Activated CD8-positive, alpha-beta memory T cell treated with anti-CD3 and anti-CD28 coated beads, Interleukin-2, amount 10 ng/mL, durations not matched to agents 7 days and 5 days (primary cell): ENCODE data around the gene SLC37A1. TPM values are rescaled to one million over a fixed set of nuclear protein-coding genes. Genes with fewer than 3 reads are reported as not detected.

ENCODE experiments used
- ATAC-seq: fragments of 150-1000 bp; cut with Tn5 transposase; one replicate; pipeline ENCODE4 v1.10.0; 2021; ENCODE audit warnings: moderate library complexity
- CTCF ChIA-PET: fragments of 350-600 bp; sonication (Branson Sonifier 250); formaldehyde crosslinking; loops from one replicate; lab custom pipeline; 2021; ENCODE audit warnings: antibody characterized with exemption; lab: Charles Lee
- DNase-seq: peaks from one replicate; pipeline ENCODE4 v3.0.0-alpha.2; 2020
- H3K27ac Mint-ChIP-seq: one replicate; pipeline ENCODE4 v1.8.0; 2021; ENCODE audit warnings: mild to moderate bottlenecking, mixed read lengths
- H3K27me3 Mint-ChIP-seq: one replicate; pipeline ENCODE4 v1.8.0; 2021; ENCODE audit warnings: mixed read lengths
- H3K36me3 Mint-ChIP-seq: one replicate; pipeline ENCODE4 v1.8.0; 2021; ENCODE audit warnings: mild to moderate bottlenecking, mixed read lengths
- H3K4me1 Mint-ChIP-seq: one replicate; pipeline ENCODE4 v1.8.0; 2021; ENCODE audit warnings: mixed read lengths
- H3K4me3 Mint-ChIP-seq: one replicate; pipeline ENCODE4 v1.8.0; 2021; ENCODE audit warnings: mild to moderate bottlenecking, moderate library complexity, mixed read lengths
- H3K9me3 Mint-ChIP-seq: one replicate; pipeline ENCODE4 v1.8.0; 2022; ENCODE audit warnings: low read depth, mixed read lengths
- total RNA-seq, 2 experiments: library from RNA; stranded (reverse); gene quantifications; one replicate each; pipeline ENCODE4 v1.2.3, GENCODE V29; 2021

Gene SLC37A1
- total RNA-seq, 2 experiments from 2014 or later: 14.0 to 14.8 TPM

GRCh38 chr21:42537106-42537742 lies 23.6 kb downstream of the SLC37A1 start:
- Mint-ChIP-seq H3K4me1 (no peaks in the 10 kb centered on the region), H3K36me3 (no peaks in the 10 kb centered on the region), H3K27me3 (no peaks in the 10 kb centered on the region), H3K27ac (no peak overlapping the region), H3K9me3 (no peaks in the 10 kb centered on the region), H3K4me3 (no peak overlapping the region)
- peak; percentile 68 for ATAC-seq
- DNase-seq: peak; percentile 64
- CTCF ChIA-PET: interaction anchor here (0.6 to 4.5 kb wide), 9 partner anchors 10 to 392 kb away, joined by 3 to 31 read pairs (median 5); partner anchors contain the start of gene RSPH1

GRCh38 chr21:42538479-42539275 lies 25.0 kb downstream of the SLC37A1 start:
- H3K4me1 Mint-ChIP-seq: no peaks in the 10 kb centered on the region
- no peak overlapping the region for H3K4me3 Mint-ChIP-seq
- no peak overlapping the region for H3K27ac Mint-ChIP-seq
- H3K36me3 Mint-ChIP-seq: no peaks in the 10 kb centered on the region
- DNase-seq (no peak), ATAC-seq (no peak)
- CTCF ChIA-PET: interaction anchor here (1.4 to 4.5 kb wide), 3 partner anchors 11 to 71 kb away, joined by 3 to 31 read pairs (median 12); no protein-coding TSS in a partner anchor
- H3K27me3 Mint-ChIP-seq: no peaks in the 10 kb centered on the region
- H3K9me3 Mint-ChIP-seq: no peaks in the 10 kb centered on the region

- Mint-ChIP-seq H3K27ac (no peak overlapping the region), H3K27me3 (no peaks in the 10 kb centered on the region), H3K4me3 (no peak overlapping the region), H3K4me1 (no peaks in the 10 kb centered on the region), H3K9me3 (no peaks in the 10 kb centered on the region), H3K36me3 (no peaks in the 10 kb centered on the region)
- DNase-seq (no peak), ATAC-seq (no peak)
- CTCF ChIA-PET: interaction anchor here (0.8 to 4.5 kb wide), 2 partner anchors 11 to 71 kb away, joined by 3 to 31 read pairs; no protein-coding TSS in a partner anchor
These were observed 25.7 kb downstream of the SLC37A1 start for GRCh38 chr21:42539342-42539741.

GRCh38 chr21:42539931-42540343 lies 26.3 kb downstream of the SLC37A1 start:
- Mint-ChIP-seq H3K27ac (no peak overlapping the region), H3K4me1 (no peaks in the 10 kb centered on the region), H3K4me3 (no peak overlapping the region), H3K27me3 (no peaks in the 10 kb centered on the region), H3K36me3 (no peaks in the 10 kb centered on the region), H3K9me3 (no peaks in the 10 kb centered on the region)
- DNase-seq (no peak), ATAC-seq (no peak)
- CTCF ChIA-PET: interaction anchor here (0.8 to 4.5 kb wide), 2 partner anchors 10 to 72 kb away, joined by 3 to 31 read pairs; no protein-coding TSS in a partner anchor

GRCh38 chr21:42540396-42540795 lies 26.7 kb downstream of the SLC37A1 start:
- H3K4me3 Mint-ChIP-seq: no peak overlapping the region
- DNase-seq (no peak), ATAC-seq (no peak)
- peaks cover 4% of the 10 kb centered on the region for H3K4me1 Mint-ChIP-seq
- no peaks in the 10 kb centered on the region for H3K9me3 Mint-ChIP-seq
- no peak overlapping the region for H3K27ac Mint-ChIP-seq
- CTCF ChIA-PET: no interaction called here
- H3K27me3 Mint-ChIP-seq: no peaks in the 10 kb centered on the region
- H3K36me3 Mint-ChIP-seq: no peaks in the 10 kb centered on the region

- CTCF ChIA-PET: no interaction called here
- peaks cover 6% of the 10 kb centered on the region for H3K4me1 Mint-ChIP-seq
- DNase-seq (no peak), ATAC-seq (no peak)
- H3K27ac Mint-ChIP-seq: no peak overlapping the region
- no peaks in the 10 kb centered on the region for H3K27me3 Mint-ChIP-seq
- H3K4me3 Mint-ChIP-seq: no peak overlapping the region
- no peaks in the 10 kb centered on the region for H3K9me3 Mint-ChIP-seq
- no peaks in the 10 kb centered on the region for H3K36me3 Mint-ChIP-seq
These were observed 27.5 kb downstream of the SLC37A1 start for GRCh38 chr21:42541174-42541573.

GRCh38 chr21:42541618-42542017 lies 28.0 kb downstream of the SLC37A1 start:
- H3K36me3 Mint-ChIP-seq: no peaks in the 10 kb centered on the region

GRCh38 chr21:42542196-42542595 lies 28.5 kb downstream of the SLC37A1 start:
- Mint-ChIP-seq H3K27ac (no peak overlapping the region), H3K36me3 (no peaks in the 10 kb centered on the region), H3K4me3 (no peak overlapping the region), H3K9me3 (no peaks in the 10 kb centered on the region), H3K27me3 (no peaks in the 10 kb centered on the region), H3K4me1 (peaks cover 6% of the 10 kb centered on the region)
- CTCF ChIA-PET: interaction anchor here (1.8 kb wide), 1 partner anchor 75 kb away, joined by 4 read pairs; no protein-coding TSS in a partner anchor
- no peak for ATAC-seq
- DNase-seq: no peak

More at GRCh38 chr21:42541618-42542017, 28.0 kb downstream of the SLC37A1 start:
- peaks cover 6% of the 10 kb centered on the region for H3K4me1 Mint-ChIP-seq
- H3K9me3 Mint-ChIP-seq: no peaks in the 10 kb centered on the region
- no peaks in the 10 kb centered on the region for H3K27me3 Mint-ChIP-seq
- CTCF ChIA-PET: interaction anchor here (1.8 kb wide), 1 partner anchor 74 kb away, joined by 4 read pairs; no protein-coding TSS in a partner anchor
- no peak overlapping the region for H3K27ac Mint-ChIP-seq
- H3K4me3 Mint-ChIP-seq: no peak overlapping the region
- no peak for ATAC-seq
- DNase-seq: no peak

- no peaks in the 10 kb centered on the region for H3K36me3 Mint-ChIP-seq
- H3K4me1 Mint-ChIP-seq: peaks cover 6% of the 10 kb centered on the region
- no peak overlapping the region for H3K27ac Mint-ChIP-seq
- H3K27me3 Mint-ChIP-seq: no peaks in the 10 kb centered on the region
- ATAC-seq (no peak), DNase-seq (no peak)
- CTCF ChIA-PET: interaction anchor here (1.8 kb wide), 1 partner anchor 75 kb away, joined by 4 read pairs; no protein-coding TSS in a partner anchor
- no peak overlapping the region for H3K4me3 Mint-ChIP-seq
- H3K9me3 Mint-ChIP-seq: no peaks in the 10 kb centered on the region
These were observed 28.9 kb downstream of the SLC37A1 start for GRCh38 chr21:42542596-42542995.

GRCh38 chr21:42543106-42543847 lies 29.6 kb downstream of the SLC37A1 start:
- H3K4me3 Mint-ChIP-seq: no peak overlapping the region
- no peaks in the 10 kb centered on the region for H3K9me3 Mint-ChIP-seq
- H3K36me3 Mint-ChIP-seq: no peaks in the 10 kb centered on the region
- no peak for ATAC-seq
- H3K4me1 Mint-ChIP-seq: peaks cover 6% of the 10 kb centered on the region
- no peaks in the 10 kb centered on the region for H3K27me3 Mint-ChIP-seq
- CTCF ChIA-PET: interaction anchor here (1.0 to 1.8 kb wide), 2 partner anchors 19 to 76 kb away, joined by 3 to 4 read pairs; no protein-coding TSS in a partner anchor
- H3K27ac Mint-ChIP-seq: no peak overlapping the region
- DNase-seq: no peak

- Mint-ChIP-seq H3K9me3 (no peaks in the 10 kb centered on the region), H3K4me3 (no peak overlapping the region), H3K27me3 (no peaks in the 10 kb centered on the region), H3K4me1 (peaks cover 13% of the 10 kb centered on the region), H3K36me3 (peaks cover 2% of the 10 kb centered on the region), H3K27ac (no peak overlapping the region)
- CTCF ChIA-PET: interaction anchor here (1.2 kb wide), 1 partner anchor 94 kb away, joined by 4 read pairs; no protein-coding TSS in a partner anchor
- DNase-seq (no peak), ATAC-seq (no peak)
These were observed 30.9 kb downstream of the SLC37A1 start for GRCh38 chr21:42544544-42544943.

GRCh38 chr21:42545317-42545716 lies 31.7 kb downstream of the SLC37A1 start:
- ATAC-seq: peak; percentile 49
- H3K36me3 Mint-ChIP-seq: peaks cover 2% of the 10 kb centered on the region
- H3K27ac Mint-ChIP-seq: no peak overlapping the region
- no peak for DNase-seq
- H3K4me1 Mint-ChIP-seq: peaks cover 13% of the 10 kb centered on the region
- H3K27me3 Mint-ChIP-seq: no peaks in the 10 kb centered on the region
- CTCF ChIA-PET: no interaction called here
- H3K9me3 Mint-ChIP-seq: no peaks in the 10 kb centered on the region
- H3K4me3 Mint-ChIP-seq: no peak overlapping the region

- CTCF ChIA-PET: no interaction called here
- Mint-ChIP-seq H3K27ac (no peak overlapping the region), H3K27me3 (no peaks in the 10 kb centered on the region), H3K36me3 (peaks cover 2% of the 10 kb centered on the region), H3K4me3 (no peak overlapping the region), H3K9me3 (no peaks in the 10 kb centered on the region), H3K4me1 (peaks cover 13% of the 10 kb centered on the region)
- ATAC-seq (no peak), DNase-seq (no peak)
These were observed 32.1 kb downstream of the SLC37A1 start for GRCh38 chr21:42545745-42546144.
